ENCODE measurements around the gene CNTFR.
A peak's percentile ranks its signal among the peaks of the same experiment; 100 is the strongest.

Gene CNTFR

DNA sequence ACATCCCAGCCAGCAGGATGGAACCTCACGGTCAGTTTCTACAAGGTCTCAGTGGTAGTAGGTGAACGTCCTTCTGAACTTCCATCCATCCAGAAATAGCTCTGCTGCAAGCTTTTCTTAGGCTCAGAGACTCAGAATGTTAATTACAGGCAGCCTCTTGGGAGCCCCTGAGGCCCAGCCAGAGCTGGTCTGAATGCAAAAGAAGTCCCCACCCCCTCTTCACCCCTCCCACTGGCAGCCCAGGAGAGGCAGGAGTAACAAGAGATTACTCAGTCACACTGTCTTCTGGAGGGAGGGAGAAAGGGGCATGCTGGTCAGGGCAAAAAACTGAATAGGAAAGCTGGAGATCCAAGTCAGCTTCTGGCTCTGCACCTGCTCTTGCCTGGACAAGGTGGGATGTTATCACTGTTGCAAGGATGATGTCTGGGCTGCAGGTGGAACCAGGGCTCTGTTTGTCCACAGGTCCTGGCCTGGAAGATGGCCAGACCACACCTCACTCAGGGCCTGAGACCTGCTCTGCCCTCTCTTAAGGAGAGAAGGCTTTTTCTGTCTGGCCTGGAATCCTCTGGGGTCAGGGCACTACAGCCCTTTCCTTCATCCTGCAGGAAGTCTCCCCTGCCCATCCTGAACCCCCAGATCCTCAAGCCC, 75.8 kb downstream of the CNTFR start:
- Histone ChIP-seq H3K9me3 (ENCODE audit: control insufficient read depth, insufficient read depth, low read length) (no peaks in the 10 kb centered on the region), H4K20me1 (ENCODE audit: control insufficient read depth, insufficient read depth, low read depth, low read length) (no peaks in the 10 kb centered on the region), H3K4me2 (ENCODE audit: low read length) (peak overlapping the region; percentile 26; the same call in 1 of the 2 replicates), H3K27ac (ENCODE audit: low read depth, low read length) (no peak overlapping the region), H3K27me3 (ENCODE audit: control insufficient read depth, low read length) (peaks cover 5% of the 10 kb centered on the region; the same call in 1 of the 2 replicates), H3F3A (ENCODE audit: control insufficient read depth, insufficient read depth) (no peaks in the 10 kb centered on the region), H3K4me3 (ENCODE audit: low read length) (no peak overlapping the region), H3K79me2 (ENCODE audit: control insufficient read depth, low read length) (no peaks in the 10 kb centered on the region), H3K4me1 (ENCODE audit: control insufficient read depth, low read length) (peaks cover 13% of the 10 kb centered on the region), H3K36me3 (ENCODE audit: control insufficient read depth, low read length) (no peaks in the 10 kb centered on the region), H3K9me2 (replicated peaks; ENCODE audit: control insufficient read depth, low read length) (no peaks in the 10 kb centered on the region)
- TF ChIP-seq, protein P1, sequence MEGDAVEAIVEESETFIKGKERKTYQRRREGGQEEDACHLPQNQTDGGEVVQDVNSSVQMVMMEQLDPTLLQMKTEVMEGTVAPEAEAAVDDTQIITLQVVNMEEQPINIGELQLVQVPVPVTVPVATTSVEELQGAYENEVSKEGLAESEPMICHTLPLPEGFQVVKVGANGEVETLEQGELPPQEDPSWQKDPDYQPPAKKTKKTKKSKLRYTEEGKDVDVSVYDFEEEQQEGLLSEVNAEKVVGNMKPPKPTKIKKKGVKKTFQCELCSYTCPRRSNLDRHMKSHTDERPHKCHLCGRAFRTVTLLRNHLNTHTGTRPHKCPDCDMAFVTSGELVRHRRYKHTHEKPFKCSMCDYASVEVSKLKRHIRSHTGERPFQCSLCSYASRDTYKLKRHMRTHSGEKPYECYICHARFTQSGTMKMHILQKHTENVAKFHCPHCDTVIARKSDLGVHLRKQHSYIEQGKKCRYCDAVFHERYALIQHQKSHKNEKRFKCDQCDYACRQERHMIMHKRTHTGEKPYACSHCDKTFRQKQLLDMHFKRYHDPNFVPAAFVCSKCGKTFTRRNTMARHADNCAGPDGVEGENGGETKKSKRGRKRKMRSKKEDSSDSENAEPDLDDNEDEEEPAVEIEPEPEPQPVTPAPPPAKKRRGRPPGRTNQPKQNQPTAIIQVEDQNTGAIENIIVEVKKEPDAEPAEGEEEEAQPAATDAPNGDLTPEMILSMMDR (IDR thresholded peaks at IDR 0.05; ENCODE audit: low read depth, low read length, poor library complexity, severe bottlenecking) = no peak
- TF ChIP-seq EZH2phosphoT487 (IDR thresholded peaks at IDR 0.05; ENCODE audit: borderline replicate concordance, low read length) = no peak

DNA sequence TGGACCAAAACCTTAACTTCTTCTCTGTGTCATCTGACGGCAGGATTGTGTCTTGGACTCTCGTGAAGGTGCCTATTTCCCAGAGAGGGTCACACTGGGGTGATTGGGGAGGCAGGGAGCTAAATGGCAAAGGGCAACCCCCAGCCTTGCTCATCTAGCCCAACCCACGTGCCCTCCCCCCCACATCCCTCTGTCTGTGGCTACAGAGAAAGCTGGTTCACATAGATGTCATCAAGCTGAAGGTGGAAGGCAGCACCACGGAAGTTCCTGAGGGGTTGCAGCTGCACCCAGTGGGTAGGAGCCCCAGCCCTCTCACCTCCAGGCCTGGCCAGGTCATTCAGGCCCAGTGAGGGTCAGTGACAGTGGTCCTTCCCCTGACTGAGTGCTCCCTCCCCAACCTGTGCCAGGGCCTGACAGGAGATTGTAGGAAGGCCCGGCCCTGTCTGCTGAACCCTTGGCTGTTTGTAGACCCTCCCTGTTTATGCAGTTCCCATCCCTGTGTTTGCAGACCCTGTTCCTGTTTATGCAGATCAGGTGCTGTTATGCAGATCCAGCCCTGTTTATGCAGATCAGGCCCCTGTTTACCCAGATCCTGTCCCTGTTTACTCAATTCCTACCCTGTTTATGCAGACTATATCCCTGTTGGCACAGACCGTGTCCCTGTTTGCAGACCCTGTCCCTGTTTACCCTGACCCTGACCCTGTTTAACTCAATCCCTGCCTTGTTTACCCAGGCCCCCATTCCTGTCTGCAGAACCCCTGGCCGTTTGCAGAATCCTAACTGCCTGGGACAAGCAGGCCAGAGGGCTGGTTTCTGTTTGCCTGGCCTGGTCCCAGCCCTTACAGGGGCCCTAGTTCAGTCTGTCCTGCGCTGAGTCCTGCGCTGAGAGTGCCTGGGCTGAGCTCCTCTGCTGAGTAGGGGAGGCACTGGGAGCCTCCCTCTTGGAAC, 77.1 kb downstream of the CNTFR start:
- Histone ChIP-seq H3K27me3 (ENCODE audit: control insufficient read depth, low read length) (peaks cover 2% of the 10 kb centered on the region; the same call in 1 of the 2 replicates), H3K4me3 (ENCODE audit: low read length) (no peak overlapping the region)

DNA sequence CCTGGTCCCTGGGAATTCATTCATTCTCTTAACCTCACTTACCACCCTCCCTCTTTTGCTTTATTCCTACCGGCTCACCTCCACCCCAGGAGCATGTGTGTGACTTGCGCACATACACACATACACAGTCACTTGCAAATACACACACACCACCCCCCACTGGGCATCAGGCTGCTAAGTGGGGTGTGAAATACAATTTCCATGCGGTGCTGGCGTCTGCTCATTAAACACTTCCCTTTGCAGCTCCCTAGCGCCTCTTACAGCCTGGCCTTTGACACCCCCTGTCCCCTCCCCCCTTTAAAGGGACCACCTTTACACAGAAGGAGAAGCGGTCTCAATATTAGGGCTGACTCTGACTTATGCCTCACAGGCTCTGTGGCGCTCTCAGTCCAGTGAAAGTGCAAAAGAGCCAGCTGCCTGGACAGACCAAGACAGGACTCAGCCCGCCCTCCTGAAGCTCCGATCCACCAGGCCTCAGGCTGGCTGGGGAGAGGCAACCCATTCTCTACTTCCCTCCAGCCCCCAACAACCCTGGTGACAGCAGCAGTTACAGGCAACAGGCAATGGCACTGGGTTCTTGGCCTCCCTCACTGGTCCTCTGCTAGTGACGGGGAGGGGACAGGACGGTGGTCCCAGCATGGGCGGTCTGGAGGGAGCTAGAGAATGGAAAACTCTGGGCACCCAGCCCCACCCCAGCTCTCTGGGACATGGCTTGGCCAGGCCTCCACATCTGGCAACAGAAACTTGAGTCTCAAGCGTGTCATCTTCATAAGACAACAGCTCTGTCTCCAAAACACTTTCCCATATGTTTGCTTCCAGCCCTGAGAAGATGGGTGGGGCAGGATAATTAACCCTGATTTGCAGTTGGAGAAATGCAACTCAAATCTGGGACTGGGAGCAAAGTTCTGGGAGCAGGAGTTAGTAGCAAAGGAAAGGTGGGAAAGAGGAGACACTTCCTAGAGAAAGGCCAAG, 78.7 kb downstream of the CNTFR start:
- TF ChIP-seq EZH2phosphoT487 (IDR thresholded peaks at IDR 0.05; ENCODE audit: borderline replicate concordance, low read length) = no peak
- TF ChIP-seq, protein P1 (IDR thresholded peaks at IDR 0.05; ENCODE audit: low read depth, low read length, poor library complexity, severe bottlenecking) = no peak
- Histone ChIP-seq H3K27ac (ENCODE audit: low read depth, low read length) (no peak overlapping the region), H3K27me3 (ENCODE audit: control insufficient read depth, low read length) (no peaks in the 10 kb centered on the region), H3K79me2 (ENCODE audit: control insufficient read depth, low read length) (no peaks in the 10 kb centered on the region), H3K36me3 (ENCODE audit: control insufficient read depth, low read length) (no peaks in the 10 kb centered on the region), H3K4me2 (ENCODE audit: low read length) (no peak overlapping the region), H4K20me1 (ENCODE audit: control insufficient read depth, insufficient read depth, low read depth, low read length) (no peaks in the 10 kb centered on the region), H3K9me3 (ENCODE audit: control insufficient read depth, insufficient read depth, low read length) (no peaks in the 10 kb centered on the region), H3K4me3 (ENCODE audit: low read length) (no peak overlapping the region), H3K9me2 (replicated peaks; ENCODE audit: control insufficient read depth, low read length) (no peaks in the 10 kb centered on the region), H3F3A (ENCODE audit: control insufficient read depth, insufficient read depth) (no peaks in the 10 kb centered on the region), H3K4me1 (ENCODE audit: control insufficient read depth, low read length) (peaks cover 10% of the 10 kb centered on the region)

More for the DNA sequence above, 77.1 kb downstream of the CNTFR start:
- Histone ChIP-seq H3K9me2 (replicated peaks; ENCODE audit: control insufficient read depth, low read length) (no peaks in the 10 kb centered on the region), H3K4me2 (ENCODE audit: low read length) (no peak overlapping the region), H3F3A (ENCODE audit: control insufficient read depth, insufficient read depth) (no peaks in the 10 kb centered on the region), H3K9me3 (ENCODE audit: control insufficient read depth, insufficient read depth, low read length) (no peaks in the 10 kb centered on the region), H3K4me1 (ENCODE audit: control insufficient read depth, low read length) (peaks cover 10% of the 10 kb centered on the region), H3K36me3 (ENCODE audit: control insufficient read depth, low read length) (no peaks in the 10 kb centered on the region), H3K79me2 (ENCODE audit: control insufficient read depth, low read length) (no peaks in the 10 kb centered on the region), H4K20me1 (ENCODE audit: control insufficient read depth, insufficient read depth, low read depth, low read length) (no peaks in the 10 kb centered on the region), H3K27ac (ENCODE audit: low read depth, low read length) (no peak overlapping the region)
- TF ChIP-seq, protein P1 (IDR thresholded peaks at IDR 0.05; ENCODE audit: low read depth, low read length, poor library complexity, severe bottlenecking) = no peak
- TF ChIP-seq EZH2phosphoT487 (IDR thresholded peaks at IDR 0.05; ENCODE audit: borderline replicate concordance, low read length) = no peak
